Heart left ventricle (tissue), 13 donors: ENCODE measurements around the gene MITD1.

Experiments
- CTCF ChIP-seq, 12 donors: fragments of 200-600 bp; sonication (generic) in 4 of 12; IDR thresholded peaks; one replicate each; pipeline versions ENCODE4 v1.5.0 to v1.8.0; 2018 to 2022; ENCODE audit warnings: antibody characterized with exemption in 12 of 12, mild to moderate bottlenecking in 5 of 12
- POLR2A ChIP-seq, 2 donors: fragments of 450-650 bp; IDR thresholded peaks; one replicate each; pipeline ENCODE4 v1.6.1; 2017; ENCODE audit warnings: antibody characterized with exemption in 2 of 2, mild to moderate bottlenecking in 2 of 2, moderate library complexity in 2 of 2
- donor health status: ischemic (EF 13 %, LVEDD 7.1; RV severe dilation, severe dysfunction).
- donor health status: DM: no; HTN: yes; CAD: no.
- donor health status: DM: no; HTN: no; CAD: no.
- donor health status: ischemic (EF 25% LVEDD 6.9; RV normal size, moderate dysfunction).
- donor health status: ischemic (EF 25% LVEDD 5.7; RV mildly dilated, moderate dysfunction).
- donor health status: ischemic (EF 35%, LVEDD 5.7; RV mildly dilated, moderate dysfunction).
- donor health status: nonischemic (EF 11% LVEDD 7.7; RV severe dilation, severe dysfunction).
- donor health status: DM: yes; HTN: yes; CAD: no.
- donor health status: PGD.
- donor health status: ischemic (EF 29% LVEDD 5.4; RV normal size, mild dysfunction).
- donor health status: nonischemic (EF 23%, LVEDD 6.1; RV moderate dilation, normal function).

GRCh38 chr2:99217929-99218501 is 37.2 kb upstream of the MITD1 start:
- TF ChIP-seq CTCF (IDR thresholded peaks at IDR 0.05) (no peak), POLR2A (IDR thresholded peaks at IDR 0.05) (no peak)
